DMS79 (cell line): ENCODE data around the gene ZNF565.
"Not testable (repeated sequence)": the region's sequence is repeated elsewhere in the genome, so short reads cannot be mapped to it uniquely, and the experiment has no call there.

Experiments
- DNase-seq: peaks from one replicate; lab custom pipeline; 2025; lab: John Stamatoyannopoulos, UW

ZNF565 gene

GRCh38 chr19:36210497-36210896, 4.0 kb downstream of the ZNF565 start:
- DNase-seq, result no peak

GRCh38 chr19:36209372-36209771, 5.1 kb downstream of the ZNF565 start:
- no peak for DNase-seq

GRCh38 chr19:36207605-36208252, 6.7 kb downstream of the ZNF565 start:
- DNase-seq, result no peak

- DNase-seq, result no peak
Observed at GRCh38 chr19:36203293-36203692, 11.2 kb downstream of the ZNF565 start.

- DNase-seq, result no peak
Observed at GRCh38 chr19:36201684-36202083, 12.8 kb downstream of the ZNF565 start.

GRCh38 chr19:36198119-36198518, 16.3 kb downstream of the ZNF565 start:
- DNase-seq, result no peak

GRCh38 chr19:36196249-36196648, 18.2 kb downstream of the ZNF565 start:
- no peak for DNase-seq

GRCh38 chr19:36186722-36187121, 27.7 kb downstream of the ZNF565 start:
- not testable (repeated sequence) for DNase-seq

GRCh38 chr19:36183245-36183628, 31.2 kb downstream of the ZNF565 start:
- no peak for DNase-seq

GRCh38 chr19:36182612-36183244, 31.7 kb downstream of the ZNF565 start:
- DNase-seq, result no peak

GRCh38 chr19:36179077-36179476, 35.4 kb downstream of the ZNF565 start:
- DNase-seq, result not testable (repeated sequence)

GRCh38 chr19:36173846-36174245, 40.6 kb downstream of the ZNF565 start:
- DNase-seq, result not testable (repeated sequence)

- no peak for DNase-seq
Observed at GRCh38 chr19:36172852-36173251, 41.6 kb downstream of the ZNF565 start.

- DNase-seq, result peak; percentile 8
Observed at GRCh38 chr19:36169084-36169760, 45.2 kb downstream of the ZNF565 start.

GRCh38 chr19:36163813-36164212, 50.7 kb downstream of the ZNF565 start:
- no peak for DNase-seq

- no peak for DNase-seq
Observed at GRCh38 chr19:36160821-36161596, 53.5 kb downstream of the ZNF565 start.

- no peak for DNase-seq
Observed at GRCh38 chr19:36153126-36153525, 61.3 kb downstream of the ZNF565 start.

GRCh38 chr19:36152352-36153091, 61.9 kb downstream of the ZNF565 start, which contains the start of gene COX7A1:
Gene COX7A1 (minus strand): TSS chr19:36152447. CDS start chr19:36152407, 40 bp downstream.
- DNase-seq, result no peak

GRCh38 chr19:36152019-36152351, 62.5 kb downstream of the ZNF565 start:
- no peak for DNase-seq

GRCh38 chr19:36151144-36152018, 63.1 kb downstream of the ZNF565 start:
- DNase-seq, result no peak

- DNase-seq, result no peak
Observed at GRCh38 chr19:36150586-36150985, 63.9 kb downstream of the ZNF565 start.
